Measurements from ENCODE around the gene GMNN.

The GMNN gene

DNA sequence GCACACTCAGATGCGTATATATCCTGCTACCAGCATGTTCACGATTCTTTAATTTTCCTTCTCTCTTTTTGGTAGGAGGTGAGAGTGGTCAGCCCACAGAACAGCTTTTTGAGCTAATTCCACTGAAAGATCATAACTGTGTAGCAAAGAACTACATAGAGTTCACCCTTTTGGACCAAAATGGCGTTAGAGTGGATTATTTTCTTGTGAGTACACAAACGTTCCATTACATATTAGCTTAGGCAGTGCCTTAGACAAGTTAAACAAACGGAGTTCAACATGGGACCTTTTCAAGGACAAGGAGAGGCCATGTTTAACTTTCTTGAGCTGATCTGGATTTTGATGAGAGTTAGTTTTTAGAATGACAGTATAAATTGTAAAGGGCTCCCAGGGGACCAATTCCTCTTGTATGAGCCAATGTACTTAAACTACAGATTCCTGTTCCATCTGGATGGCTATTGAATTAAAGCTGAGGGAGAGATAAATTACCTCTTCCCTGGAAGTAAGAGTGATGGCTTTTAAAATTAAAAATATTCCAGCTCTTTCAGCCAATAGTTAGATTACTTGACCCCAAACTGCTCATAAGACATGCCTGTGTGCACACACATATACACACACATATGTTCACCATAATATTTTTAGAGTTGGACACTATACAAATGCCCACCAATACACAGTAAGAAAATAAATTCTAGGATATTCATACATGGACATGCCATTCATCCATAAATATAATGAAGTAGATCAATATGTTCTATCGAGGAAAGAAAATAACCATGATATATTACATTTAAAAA, 49.6 kb downstream of the GMNN start:
- no peak overlapping the region for H3K4me2 ChIP-seq (ENCODE audit: low read depth, low read length, poor library complexity, severe bottlenecking)
- H3K4me1 ChIP-seq (ENCODE audit: insufficient read depth, low read length, poor library complexity, severe bottlenecking) = no peaks in the 10 kb centered on the region
- H3K9me2 ChIP-seq (replicated peaks; ENCODE audit: low read depth, low read length) = no peaks in the 10 kb centered on the region
- H3F3A ChIP-seq (ENCODE audit: low read depth) = no peaks in the 10 kb centered on the region
- no peak overlapping the region for H3K4me3 ChIP-seq (ENCODE audit: low read length, poor library complexity, severe bottlenecking)
- no peaks in the 10 kb centered on the region for H3K27me3 ChIP-seq (ENCODE audit: insufficient read depth, low read length, poor library complexity, severe bottlenecking)
- no peak overlapping the region for H2AFZ ChIP-seq (ENCODE audit: low read length)
- no peaks in the 10 kb centered on the region for H3K79me2 ChIP-seq (ENCODE audit: insufficient read depth, low read length)
- no peak for TF ChIP-seq EZH2phosphoT487 (IDR thresholded peaks at IDR 0.05; ENCODE audit: borderline replicate concordance)
- TF ChIP-seq, protein P1, sequence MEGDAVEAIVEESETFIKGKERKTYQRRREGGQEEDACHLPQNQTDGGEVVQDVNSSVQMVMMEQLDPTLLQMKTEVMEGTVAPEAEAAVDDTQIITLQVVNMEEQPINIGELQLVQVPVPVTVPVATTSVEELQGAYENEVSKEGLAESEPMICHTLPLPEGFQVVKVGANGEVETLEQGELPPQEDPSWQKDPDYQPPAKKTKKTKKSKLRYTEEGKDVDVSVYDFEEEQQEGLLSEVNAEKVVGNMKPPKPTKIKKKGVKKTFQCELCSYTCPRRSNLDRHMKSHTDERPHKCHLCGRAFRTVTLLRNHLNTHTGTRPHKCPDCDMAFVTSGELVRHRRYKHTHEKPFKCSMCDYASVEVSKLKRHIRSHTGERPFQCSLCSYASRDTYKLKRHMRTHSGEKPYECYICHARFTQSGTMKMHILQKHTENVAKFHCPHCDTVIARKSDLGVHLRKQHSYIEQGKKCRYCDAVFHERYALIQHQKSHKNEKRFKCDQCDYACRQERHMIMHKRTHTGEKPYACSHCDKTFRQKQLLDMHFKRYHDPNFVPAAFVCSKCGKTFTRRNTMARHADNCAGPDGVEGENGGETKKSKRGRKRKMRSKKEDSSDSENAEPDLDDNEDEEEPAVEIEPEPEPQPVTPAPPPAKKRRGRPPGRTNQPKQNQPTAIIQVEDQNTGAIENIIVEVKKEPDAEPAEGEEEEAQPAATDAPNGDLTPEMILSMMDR (conservative IDR thresholded peaks at IDR 0.05; ENCODE audit: low read length) = no peak
- no peaks in the 10 kb centered on the region for H3K9me3 ChIP-seq (ENCODE audit: insufficient read depth, low read depth, low read length)
- no peak overlapping the region for H3K9ac ChIP-seq (ENCODE audit: low read depth, low read length, poor library complexity, severe bottlenecking)
- no peaks in the 10 kb centered on the region for H4K20me1 ChIP-seq (ENCODE audit: insufficient read depth, low read length, poor library complexity, severe bottlenecking)
- H3K36me3 ChIP-seq (ENCODE audit: insufficient read depth, low read length) = peaks cover 48% of the 10 kb centered on the region

DNA sequence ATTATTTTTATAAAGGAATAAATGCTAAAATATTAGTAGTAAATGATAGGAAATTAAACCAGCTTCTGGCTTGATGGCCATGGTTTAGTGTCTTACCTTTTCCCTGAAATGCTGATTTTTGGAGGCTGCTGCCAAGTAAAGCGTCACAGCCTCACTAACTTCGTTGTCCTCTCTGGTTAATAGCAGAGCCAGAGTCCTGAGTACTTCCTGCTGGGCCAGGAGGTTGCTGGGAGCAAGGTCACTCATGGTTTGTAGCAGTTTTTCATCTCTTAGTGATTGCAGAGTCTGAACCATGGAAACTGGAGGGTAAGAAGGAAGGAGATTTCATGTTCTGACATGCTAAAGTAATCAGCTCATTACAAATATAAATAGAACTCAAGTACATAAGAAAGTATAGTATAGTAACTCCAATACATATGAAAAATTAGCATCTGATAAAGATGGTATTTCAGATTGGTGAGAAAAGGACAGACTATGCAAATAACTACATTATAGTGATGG, 50.4 kb downstream of the GMNN start:
- Histone ChIP-seq H3K4me2 (ENCODE audit: low read depth, low read length, poor library complexity, severe bottlenecking) (no peak overlapping the region), H3K9me2 (replicated peaks; ENCODE audit: low read depth, low read length) (no peaks in the 10 kb centered on the region), H3K9me3 (ENCODE audit: insufficient read depth, low read depth, low read length) (no peaks in the 10 kb centered on the region), H3F3A (ENCODE audit: low read depth) (no peaks in the 10 kb centered on the region), H3K36me3 (ENCODE audit: insufficient read depth, low read length) (peaks cover 48% of the 10 kb centered on the region), H3K4me1 (ENCODE audit: insufficient read depth, low read length, poor library complexity, severe bottlenecking) (no peaks in the 10 kb centered on the region), H3K9ac (ENCODE audit: low read depth, low read length, poor library complexity, severe bottlenecking) (no peak overlapping the region), H3K79me2 (ENCODE audit: insufficient read depth, low read length) (no peaks in the 10 kb centered on the region), H2AFZ (ENCODE audit: low read length) (no peak overlapping the region), H3K4me3 (ENCODE audit: low read length, poor library complexity, severe bottlenecking) (no peak overlapping the region), H3K27me3 (ENCODE audit: insufficient read depth, low read length, poor library complexity, severe bottlenecking) (no peaks in the 10 kb centered on the region), H4K20me1 (ENCODE audit: insufficient read depth, low read length, poor library complexity, severe bottlenecking) (no peaks in the 10 kb centered on the region)
- no peak for TF ChIP-seq EZH2phosphoT487 (IDR thresholded peaks at IDR 0.05; ENCODE audit: borderline replicate concordance)
- TF ChIP-seq, protein P1 (conservative IDR thresholded peaks at IDR 0.05; ENCODE audit: low read length) = no peak

DNA sequence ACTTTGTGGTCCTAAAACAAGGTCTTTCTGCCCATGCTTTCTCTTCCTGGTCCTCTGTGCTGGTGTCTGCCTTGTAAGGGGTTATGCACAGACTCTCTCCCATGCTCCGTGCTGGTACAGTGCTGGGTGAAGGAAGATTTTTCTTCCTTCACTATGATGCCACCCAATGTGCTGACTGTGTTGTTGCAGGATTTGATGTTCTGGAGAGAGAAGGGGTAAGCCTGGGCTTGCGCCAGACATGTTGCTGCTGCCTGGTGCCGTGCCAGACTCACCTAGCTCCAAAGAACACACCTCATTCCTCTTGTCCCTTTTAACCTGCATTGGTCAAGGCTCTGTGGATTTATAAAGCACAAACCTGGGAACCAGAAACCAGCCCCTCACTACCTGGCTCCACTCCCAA, 52.4 kb downstream of the GMNN start:
- H3K4me3 ChIP-seq (ENCODE audit: low read length, poor library complexity, severe bottlenecking) = no peak overlapping the region
- no peak overlapping the region for H3K4me2 ChIP-seq (ENCODE audit: low read depth, low read length, poor library complexity, severe bottlenecking)
- no peak overlapping the region for H2AFZ ChIP-seq (ENCODE audit: low read length)
- TF ChIP-seq EZH2phosphoT487 (IDR thresholded peaks at IDR 0.05; ENCODE audit: borderline replicate concordance) = no peak
- TF ChIP-seq, protein P1 (conservative IDR thresholded peaks at IDR 0.05; ENCODE audit: low read length) = no peak
- no peaks in the 10 kb centered on the region for H3K9me3 ChIP-seq (ENCODE audit: insufficient read depth, low read depth, low read length)
- no peaks in the 10 kb centered on the region for H3K4me1 ChIP-seq (ENCODE audit: insufficient read depth, low read length, poor library complexity, severe bottlenecking)
- no peaks in the 10 kb centered on the region for H3K9me2 ChIP-seq (replicated peaks; ENCODE audit: low read depth, low read length)
- no peaks in the 10 kb centered on the region for H3F3A ChIP-seq (ENCODE audit: low read depth)
- H3K36me3 ChIP-seq (ENCODE audit: insufficient read depth, low read length) = peaks cover 45% of the 10 kb centered on the region
- no peak overlapping the region for H3K9ac ChIP-seq (ENCODE audit: low read depth, low read length, poor library complexity, severe bottlenecking)
- no peaks in the 10 kb centered on the region for H3K79me2 ChIP-seq (ENCODE audit: insufficient read depth, low read length)
- H3K27me3 ChIP-seq (ENCODE audit: insufficient read depth, low read length, poor library complexity, severe bottlenecking) = no peaks in the 10 kb centered on the region
- no peaks in the 10 kb centered on the region for H4K20me1 ChIP-seq (ENCODE audit: insufficient read depth, low read length, poor library complexity, severe bottlenecking)

All from Loucy (cell line).